Activated naive CD8-positive, alpha-beta T cell treated with anti-CD3 and anti-CD28 coated beads, Interleukin-2, amount 50 U/mL, for 24 hours (primary cell): Measurements from ENCODE around the gene ABL2.
"Not testable (repeated sequence)": the region's sequence is repeated elsewhere in the genome, so short reads cannot be mapped to it uniquely, and the experiment has no call there.

Experiments used
- ATAC-seq: fragments of 150-1000 bp; cut with Tn5 transposase; one replicate; pipeline ENCODE4 v1.10.0; 2021
- DNase-seq: peaks from one replicate; pipeline ENCODE4 v3.0.0; 2021
- H3K27ac Mint-ChIP-seq: one replicate; pipeline ENCODE4 v1.8.0; 2021; ENCODE audit warnings: mild to moderate bottlenecking, mixed read lengths
- H3K27me3 Mint-ChIP-seq: one replicate; pipeline ENCODE4 v1.8.0; 2021; ENCODE audit warnings: mixed read lengths
- H3K36me3 Mint-ChIP-seq: one replicate; pipeline ENCODE4 v1.8.0; 2021; ENCODE audit warnings: low read depth, mixed read lengths
- H3K4me1 Mint-ChIP-seq: one replicate; pipeline ENCODE4 v1.8.0; 2021; ENCODE audit warnings: mixed read lengths
- H3K4me3 Mint-ChIP-seq: one replicate; pipeline ENCODE4 v1.8.0; 2021; ENCODE audit warnings: mild to moderate bottlenecking, moderate library complexity, mixed read lengths
- H3K9me3 Mint-ChIP-seq: one replicate; pipeline ENCODE4 v1.8.0; 2021; ENCODE audit warnings: mixed read lengths

The ABL2 gene

GRCh38 chr1:179145521-179145920, 84.0 kb downstream of the ABL2 start:
- Mint-ChIP-seq H3K4me1 (peaks cover 29% of the 10 kb centered on the region), H3K4me3 (no peak overlapping the region), H3K36me3 (peaks cover 8% of the 10 kb centered on the region), H3K9me3 (peaks cover 5% of the 10 kb centered on the region), H3K27me3 (no peaks in the 10 kb centered on the region), H3K27ac (no peak overlapping the region)
- DNase-seq (no peak), ATAC-seq (no peak)

DNA sequence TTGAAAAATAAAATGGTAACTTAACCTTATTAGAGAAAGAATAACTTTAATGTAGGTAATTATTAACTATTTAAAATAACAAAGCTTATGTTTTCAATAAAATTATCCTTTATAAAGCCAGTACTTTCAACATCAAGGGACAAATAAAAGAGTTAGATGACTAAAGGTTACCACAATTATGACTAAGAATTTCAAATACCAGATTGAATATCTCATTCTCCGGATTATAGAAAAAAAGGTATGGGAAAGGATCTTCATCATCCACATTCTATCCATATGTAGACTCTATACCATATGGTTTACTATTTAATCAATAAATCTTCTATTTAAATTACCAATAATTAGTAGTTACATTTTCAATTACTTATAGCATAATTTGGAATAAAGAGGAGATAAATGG, 84.9 kb downstream of the ABL2 start:
- H3K27ac Mint-ChIP-seq = no peak overlapping the region
- no peak overlapping the region for H3K4me3 Mint-ChIP-seq
- H3K36me3 Mint-ChIP-seq = peaks cover 4% of the 10 kb centered on the region
- DNase-seq = no peak
- no peaks in the 10 kb centered on the region for H3K27me3 Mint-ChIP-seq
- H3K9me3 Mint-ChIP-seq = no peaks in the 10 kb centered on the region
- H3K4me1 Mint-ChIP-seq = peaks cover 34% of the 10 kb centered on the region
- ATAC-seq = no peak

DNA sequence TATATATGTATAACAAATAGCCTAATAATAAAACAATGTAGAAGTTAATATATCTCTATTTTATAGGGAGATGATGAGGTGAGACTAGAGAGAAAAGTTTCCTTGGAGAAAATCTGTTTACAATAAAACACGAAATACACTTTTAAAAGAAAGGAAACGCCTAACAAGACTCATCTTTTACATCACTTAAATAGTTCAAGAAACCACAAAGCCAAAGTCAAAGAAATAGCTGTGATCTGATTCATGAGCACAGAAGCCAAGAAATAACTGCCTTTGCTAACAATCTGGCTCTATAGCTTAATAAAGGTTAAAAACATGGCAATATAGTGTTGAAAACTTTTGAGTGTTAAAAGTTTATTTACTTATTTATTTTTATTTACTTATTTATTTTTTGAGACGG, 86.2 kb downstream of the ABL2 start:
- Mint-ChIP-seq H3K4me1 (peaks cover 34% of the 10 kb centered on the region), H3K36me3 (peaks cover 4% of the 10 kb centered on the region)

DNA sequence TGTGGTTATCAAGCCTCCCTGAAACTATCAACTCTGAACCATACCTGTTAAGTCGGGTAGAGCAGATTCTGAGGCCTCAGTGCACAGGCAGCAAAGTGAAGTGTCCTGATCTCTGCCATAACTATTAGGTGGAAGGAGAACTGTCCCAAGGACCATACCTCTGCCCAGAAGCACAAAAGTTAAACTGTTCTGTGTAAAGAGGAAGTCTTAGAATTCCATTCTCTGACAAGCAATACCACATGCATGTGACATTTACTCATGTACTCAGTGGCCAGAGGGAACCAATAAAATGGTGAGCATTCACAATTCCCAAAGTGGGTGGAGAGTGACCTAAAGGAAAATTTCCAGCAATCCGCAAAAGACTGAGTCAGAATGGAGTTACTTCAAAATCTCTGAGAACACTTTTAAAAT, 86.6 kb downstream of the ABL2 start:
- Mint-ChIP-seq H3K36me3 (peaks cover 1% of the 10 kb centered on the region), H3K4me3 (peak overlapping the region; percentile 30), H3K27me3 (no peaks in the 10 kb centered on the region), H3K27ac (peak overlapping the region; percentile 71), H3K9me3 (no peaks in the 10 kb centered on the region), H3K4me1 (peaks cover 34% of the 10 kb centered on the region)
- DNase-seq (no peak), ATAC-seq (peak; percentile 20)

More for the DNA sequence above, 86.2 kb downstream of the ABL2 start:
- peak; percentile 47 for ATAC-seq
- Mint-ChIP-seq H3K27me3 (no peaks in the 10 kb centered on the region), H3K27ac (peak overlapping the region; percentile 71), H3K4me3 (no peak overlapping the region), H3K9me3 (no peaks in the 10 kb centered on the region)
- DNase-seq = no peak

GRCh38 chr1:179141592-179142251, 87.8 kb downstream of the ABL2 start:
- Mint-ChIP-seq H3K9me3 (no peaks in the 10 kb centered on the region), H3K36me3 (peaks cover 1% of the 10 kb centered on the region), H3K27ac (peak overlapping the region; percentile 84), H3K4me3 (peak overlapping the region; percentile 68), H3K4me1 (peaks cover 34% of the 10 kb centered on the region), H3K27me3 (no peaks in the 10 kb centered on the region)
- DNase-seq = peak; percentile 30
- peak; percentile 97 for ATAC-seq

DNA sequence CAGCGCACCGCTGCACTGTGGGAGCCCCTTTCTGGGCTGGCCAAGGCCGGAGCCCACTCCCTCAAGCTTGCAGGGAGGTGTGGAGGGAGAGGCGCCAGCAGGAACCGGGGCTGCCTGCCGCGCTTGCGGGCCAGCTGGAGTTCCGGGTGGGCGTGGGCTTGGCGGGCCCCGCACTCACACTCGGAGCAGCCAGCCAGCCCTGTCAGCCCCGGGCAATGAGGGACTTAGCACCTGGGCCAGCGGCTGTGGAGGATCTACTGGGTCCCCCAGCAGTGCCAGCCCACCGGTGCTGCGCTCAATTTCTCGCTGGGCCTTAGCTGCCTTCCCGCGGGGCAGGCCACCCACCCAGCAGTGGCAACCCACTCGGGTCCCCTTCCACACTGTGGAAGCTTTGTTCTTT, 90.7 kb downstream of the ABL2 start:
- not testable (repeated sequence) for DNase-seq, H3K9me3 Mint-ChIP-seq, H3K4me3 Mint-ChIP-seq, H3K27ac Mint-ChIP-seq, ATAC-seq, H3K27me3 Mint-ChIP-seq, H3K36me3 Mint-ChIP-seq
- peaks cover 29% of the 10 kb centered on the region for H3K4me1 Mint-ChIP-seq

DNA sequence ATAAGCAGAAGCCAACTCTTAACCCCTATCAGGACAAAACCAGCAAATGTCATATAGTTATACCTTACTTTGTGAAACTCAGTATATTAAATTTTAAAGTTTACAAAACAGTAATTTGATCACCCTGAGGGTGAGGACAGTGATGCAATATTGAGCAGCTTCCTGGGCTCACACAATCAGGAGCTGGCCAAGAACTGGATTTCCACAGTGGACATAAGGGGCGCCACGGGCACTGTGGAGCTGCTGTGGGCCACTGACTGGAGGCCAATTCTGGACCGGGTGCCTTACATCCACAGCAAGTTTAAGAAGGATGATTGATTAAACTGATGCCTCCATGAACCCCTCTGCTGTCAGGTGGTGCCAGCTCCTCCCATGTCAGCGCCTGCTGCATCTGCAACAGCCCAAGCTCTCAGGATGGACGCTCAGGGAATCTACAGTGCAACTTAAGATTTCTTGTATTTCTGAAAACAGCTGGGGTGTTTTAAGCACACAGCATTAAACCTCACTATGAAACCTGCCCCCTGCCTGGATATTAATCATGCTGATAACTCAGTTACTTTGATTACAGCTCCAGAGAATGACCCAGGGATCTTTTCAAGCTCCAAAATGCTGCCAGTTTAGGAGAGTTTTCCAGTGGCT, 91.7 kb downstream of the ABL2 start:
- no peaks in the 10 kb centered on the region for H3K9me3 Mint-ChIP-seq
- ATAC-seq = no peak
- no peaks in the 10 kb centered on the region for H3K27me3 Mint-ChIP-seq
- H3K27ac Mint-ChIP-seq = no peak overlapping the region
- peaks cover 1% of the 10 kb centered on the region for H3K36me3 Mint-ChIP-seq
- H3K4me1 Mint-ChIP-seq = peaks cover 24% of the 10 kb centered on the region
- H3K4me3 Mint-ChIP-seq = no peak overlapping the region
- no peak for DNase-seq

DNA sequence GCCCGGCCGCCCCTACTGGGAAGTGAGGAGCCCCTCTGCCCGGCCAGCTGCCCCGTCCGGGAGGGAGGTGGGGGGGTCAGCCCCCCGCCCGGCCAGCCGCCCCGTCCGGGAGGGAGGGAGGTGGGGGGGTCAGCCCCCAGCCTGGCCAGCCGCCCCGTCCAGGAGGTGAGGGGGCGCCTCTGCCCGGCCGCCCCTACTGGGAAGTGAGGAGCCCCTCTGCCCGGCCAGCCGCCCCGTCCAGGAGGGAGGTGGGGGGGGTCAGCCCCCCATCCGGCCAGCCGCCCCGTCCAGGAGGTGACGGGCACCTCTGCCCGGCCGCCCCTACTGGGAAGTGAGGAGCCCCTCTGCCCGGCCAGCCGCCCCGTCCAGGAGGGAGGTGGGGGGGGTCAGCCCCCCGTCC, 93.8 kb downstream of the ABL2 start:
- DNase-seq, H3K4me1 Mint-ChIP-seq, ATAC-seq, H3K27ac Mint-ChIP-seq, H3K27me3 Mint-ChIP-seq, H3K4me3 Mint-ChIP-seq, H3K9me3 Mint-ChIP-seq, H3K36me3 Mint-ChIP-seq: not testable (repeated sequence)

GRCh38 chr1:179135168-179135567, 94.3 kb downstream of the ABL2 start:
- not testable (repeated sequence) for ATAC-seq, H3K27ac Mint-ChIP-seq, H3K9me3 Mint-ChIP-seq, H3K4me1 Mint-ChIP-seq, H3K4me3 Mint-ChIP-seq, H3K36me3 Mint-ChIP-seq, H3K27me3 Mint-ChIP-seq, DNase-seq

DNA sequence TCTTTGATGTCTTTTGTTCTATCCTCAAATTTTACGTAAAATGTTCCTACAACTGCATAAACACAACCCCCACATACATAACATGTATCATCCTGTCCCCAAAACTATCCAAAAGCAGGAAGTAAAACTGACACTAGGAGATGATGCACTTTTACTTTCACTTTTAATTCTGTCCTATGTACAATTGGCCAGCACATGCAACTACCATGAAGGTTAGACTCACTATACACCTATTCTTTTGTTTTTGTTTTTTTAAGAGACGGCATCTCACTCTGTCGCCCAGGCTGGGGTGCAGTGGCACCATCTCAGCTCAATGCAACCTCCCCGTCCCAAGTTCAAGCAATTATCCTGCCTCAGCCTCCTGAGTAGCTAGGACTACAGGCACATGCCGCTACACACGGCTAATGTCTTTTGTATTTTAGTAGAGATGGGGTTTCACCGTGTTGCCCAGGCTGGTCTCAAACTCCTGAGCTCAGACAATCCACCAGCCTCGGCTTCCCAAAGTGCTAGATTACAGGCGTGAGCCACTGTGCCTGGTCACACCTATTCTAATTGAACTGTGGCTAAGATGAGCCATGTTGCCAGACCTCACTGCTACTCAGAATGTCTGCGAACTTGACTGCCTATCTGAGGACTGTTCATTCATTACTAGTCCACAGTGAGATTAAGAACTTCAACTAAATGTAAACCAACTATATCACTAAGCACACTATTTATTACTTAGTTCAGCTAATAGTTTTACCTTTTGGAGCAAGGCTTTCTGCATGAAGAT, 99.6 kb downstream of the ABL2 start:
- H3K9me3 Mint-ChIP-seq = no peaks in the 10 kb centered on the region
- DNase-seq = no peak
- peak overlapping the region; percentile 73 for H3K4me3 Mint-ChIP-seq
- no peaks in the 10 kb centered on the region for H3K27me3 Mint-ChIP-seq
- peak overlapping the region; percentile 89 for H3K27ac Mint-ChIP-seq
- peaks cover 3% of the 10 kb centered on the region for H3K36me3 Mint-ChIP-seq
- H3K4me1 Mint-ChIP-seq = peaks cover 35% of the 10 kb centered on the region
- peak; percentile 95 for ATAC-seq

DNA sequence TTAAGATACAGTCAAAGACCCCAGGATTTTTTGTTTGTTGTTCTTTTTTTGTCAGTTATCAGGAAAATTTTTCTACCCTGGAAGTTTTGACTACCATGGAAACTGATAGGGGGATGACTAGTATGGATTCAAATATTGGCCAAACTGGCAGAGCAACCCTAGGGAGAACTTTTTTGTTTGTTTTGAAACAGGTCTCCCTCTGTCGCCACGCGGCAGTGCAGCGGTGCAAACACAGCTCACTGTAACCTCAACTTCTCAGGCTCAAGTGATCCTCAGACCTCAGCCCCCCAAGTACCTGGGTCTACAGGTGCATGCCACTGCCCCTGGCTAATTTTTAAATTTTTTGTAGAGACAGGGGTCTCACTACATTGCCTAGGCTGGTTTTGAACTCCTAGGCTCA, 101.0 kb downstream of the ABL2 start:
- ATAC-seq (no peak), DNase-seq (no peak)
- Mint-ChIP-seq H3K27me3 (no peaks in the 10 kb centered on the region), H3K4me3 (no peak overlapping the region), H3K27ac (peak overlapping the region; percentile 46), H3K36me3 (peaks cover 5% of the 10 kb centered on the region), H3K9me3 (no peaks in the 10 kb centered on the region), H3K4me1 (peaks cover 35% of the 10 kb centered on the region)

GRCh38 chr1:179127163-179127895, 102.1 kb downstream of the ABL2 start:
- Mint-ChIP-seq H3K27me3 (no peaks in the 10 kb centered on the region), H3K4me1 (peaks cover 35% of the 10 kb centered on the region), H3K27ac (peak overlapping the region; percentile 39), H3K36me3 (peaks cover 5% of the 10 kb centered on the region), H3K4me3 (no peak overlapping the region), H3K9me3 (no peaks in the 10 kb centered on the region)
- ATAC-seq (no peak), DNase-seq (no peak)

DNA sequence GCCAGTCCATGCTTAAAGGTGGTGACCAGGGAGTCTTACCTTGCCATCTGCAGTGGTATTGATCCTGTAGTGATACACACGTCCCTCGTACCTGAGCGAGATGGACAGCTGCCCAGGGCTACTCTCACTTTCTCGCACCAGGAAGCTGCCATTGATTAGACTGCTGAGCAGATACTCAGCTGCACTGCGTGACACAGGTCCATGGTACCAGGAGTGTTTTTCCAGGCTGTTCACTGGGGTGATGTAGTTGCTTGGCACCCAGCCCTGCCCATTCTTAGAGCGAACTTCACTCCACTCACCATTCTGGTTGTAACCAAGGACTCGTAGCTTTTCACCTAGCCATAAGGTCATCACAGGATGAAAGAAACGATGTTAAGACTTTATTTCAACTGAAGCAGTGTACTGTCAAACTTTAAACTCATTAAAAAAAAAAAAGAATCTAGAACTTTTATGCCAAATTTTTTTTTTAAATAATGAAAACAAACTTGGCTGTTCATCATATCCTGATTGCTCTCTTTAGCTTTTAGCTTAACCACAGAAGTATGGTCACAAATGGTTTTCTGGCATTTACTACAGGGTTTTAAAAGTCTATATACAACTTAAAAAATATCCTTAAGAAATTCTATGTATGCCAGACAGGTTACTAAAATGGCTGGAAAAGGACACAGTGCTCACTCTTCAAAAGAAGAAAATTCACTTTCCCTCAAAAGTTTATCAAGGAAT, 103.0 kb downstream of the ABL2 start:
- Mint-ChIP-seq H3K27ac (peak overlapping the region; percentile 39), H3K4me3 (no peak overlapping the region), H3K9me3 (no peaks in the 10 kb centered on the region), H3K4me1 (peaks cover 36% of the 10 kb centered on the region), H3K27me3 (no peaks in the 10 kb centered on the region), H3K36me3 (peaks cover 5% of the 10 kb centered on the region)
- ATAC-seq (no peak), DNase-seq (no peak)

DNA sequence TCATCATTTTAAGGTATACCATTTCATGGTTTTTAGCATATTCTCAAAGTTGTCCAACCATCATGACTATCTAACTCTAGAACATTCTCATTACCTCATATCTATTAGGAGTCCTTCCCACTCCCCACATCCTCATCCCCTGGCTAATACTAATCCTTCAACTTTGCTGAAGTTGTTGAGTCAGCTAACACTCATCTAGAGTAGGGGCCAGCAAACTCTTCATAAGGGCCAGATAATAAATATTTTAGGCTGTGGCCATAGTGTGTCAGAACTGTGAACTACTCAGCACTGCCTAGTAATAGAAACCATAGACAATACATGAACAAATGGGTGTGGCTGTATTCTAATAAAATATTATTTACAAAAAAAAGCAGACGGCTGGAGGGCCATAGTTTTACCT, 104.6 kb downstream of the ABL2 start:
- no peak for DNase-seq
- peaks cover 9% of the 10 kb centered on the region for H3K36me3 Mint-ChIP-seq
- ATAC-seq = no peak
- H3K4me3 Mint-ChIP-seq = no peak overlapping the region
- H3K27me3 Mint-ChIP-seq = no peaks in the 10 kb centered on the region
- H3K9me3 Mint-ChIP-seq = no peaks in the 10 kb centered on the region
- no peak overlapping the region for H3K27ac Mint-ChIP-seq
- H3K4me1 Mint-ChIP-seq = peaks cover 30% of the 10 kb centered on the region
